MM.1S (cell line): ENCODE data around the gene PREB.

Experiments used
- DNase-seq: peaks from one replicate; pipeline ENCODE4 v3.0.0-alpha.2; 2015
- H2AFZ ChIP-seq: fragments of 300-600 bp; sonication (generic); 2 replicates; pipeline ENCODE4 v1.6.0; 2016; ENCODE audit warnings: antibody characterized with exemption, low read length
- H3F3A ChIP-seq: fragments of 300-600 bp; sonication (generic); 2 replicates; pipeline ENCODE4 v1.6.1; 2016; ENCODE audit warnings: mild to moderate bottlenecking, antibody characterized with exemption, low read length, moderate library complexity, mixed read lengths; ENCODE audit not compliant: insufficient read depth
- H3K27ac ChIP-seq: fragments of 300-600 bp; sonication (generic); 2 replicates; pipeline ENCODE4 v1.5.1; 2016; ENCODE audit warnings: mild to moderate bottlenecking, low read length
- H3K27me3 ChIP-seq: fragments of 300-600 bp; sonication (generic); replicated peaks from 2 replicates; pipeline ENCODE4 v1.6.0; 2016; ENCODE audit warnings: low read length; ENCODE audit not compliant: insufficient read depth
- H3K36me3 ChIP-seq: fragments of 300-600 bp; sonication (generic); replicated peaks from 2 replicates; pipeline ENCODE4 v1.6.1; 2016; ENCODE audit warnings: mild to moderate bottlenecking, low read length, mixed read lengths; ENCODE audit not compliant: insufficient read depth
- H3K4me1 ChIP-seq: fragments of 300-600 bp; sonication (generic); 2 replicates; pipeline ENCODE4 v1.6.1; 2016; ENCODE audit warnings: low read length, mixed read lengths
- H3K4me2 ChIP-seq: fragments of 300-600 bp; sonication (generic); 2 replicates; pipeline ENCODE4 v1.6.0; 2016; ENCODE audit warnings: low read depth, low read length
- H3K4me3 ChIP-seq: fragments of 300-600 bp; sonication (generic); 2 replicates; pipeline ENCODE4 v1.5.1; 2016; ENCODE audit warnings: low read length, mixed read lengths
- H3K79me2 ChIP-seq: fragments of 300-600 bp; sonication (generic); 2 replicates; pipeline ENCODE4 v1.6.1; 2016; ENCODE audit warnings: mixed run types, low read length, mixed read lengths
- H3K9ac ChIP-seq: fragments of 300-600 bp; sonication (generic); 2 replicates; pipeline ENCODE4 v1.6.1; 2016; ENCODE audit warnings: low read length, mixed read lengths
- H3K9me2 ChIP-seq: fragments of 300-600 bp; sonication (generic); replicated peaks from 2 replicates; pipeline ENCODE4 v1.6.1; 2016; ENCODE audit warnings: mild to moderate bottlenecking, low read length, mixed read lengths; ENCODE audit not compliant: insufficient read depth
- H3K9me3 ChIP-seq: fragments of 300-600 bp; sonication (generic); replicated peaks from 2 replicates; pipeline ENCODE4 v1.6.1; 2016; ENCODE audit warnings: mild to moderate bottlenecking, low read length, mixed read lengths; ENCODE audit not compliant: insufficient read depth
- H4K20me1 ChIP-seq: fragments of 300-600 bp; sonication (generic); 2 replicates; pipeline ENCODE4 v1.6.1; 2016; ENCODE audit warnings: mild to moderate bottlenecking, low read length, moderate library complexity, mixed read lengths; ENCODE audit not compliant: insufficient read depth
- CTCF ChIP-seq: fragments of 300-600 bp; sonication (generic); IDR thresholded peaks from 2 replicates; pipeline ENCODE4 v1.5.1; 2016; ENCODE audit warnings: antibody characterized with exemption, low read length, mixed read lengths
- EZH2 ChIP-seq: fragments of 300-600 bp; sonication (generic); optimal IDR thresholded peaks from 2 replicates; pipeline ENCODE3; 2017; ENCODE audit warnings: low read depth, mild to moderate bottlenecking, antibody characterized with exemption, low read length, mixed read lengths
- EZH2phosphoT487 ChIP-seq: fragments of 300-600 bp; sonication (generic); IDR thresholded peaks from 2 replicates; pipeline ENCODE4 v1.6.1; 2018; ENCODE audit warnings: antibody characterized with exemption, low read length

Gene PREB

GRCh38 chr2:27109083-27109482, 25.4 kb downstream of the PREB start:
- Histone ChIP-seq H3K9ac (no peak overlapping the region), H3K4me3 (no peak overlapping the region), H3F3A (0 out of 2 replicates have a peak, but pooled peaks cover 4% of the 10 kb centered on the region), H2AFZ (no peak overlapping the region), H3K4me2 (no peak overlapping the region), H3K36me3 (no peaks in the 10 kb centered on the region), H3K4me1 (peaks cover 9% of the 10 kb centered on the region), H3K27me3 (no peaks in the 10 kb centered on the region), H3K9me3 (no peaks in the 10 kb centered on the region), H4K20me1 (no peaks in the 10 kb centered on the region), H3K9me2 (no peaks in the 10 kb centered on the region), H3K27ac (no peak overlapping the region), H3K79me2 (no peaks in the 10 kb centered on the region)
- DNase-seq = no peak
- no peak for TF ChIP-seq EZH2
- no peak for TF ChIP-seq CTCF
- TF ChIP-seq EZH2phosphoT487 = no peak

- Histone ChIP-seq H3K4me3 (no peak overlapping the region), H3F3A (0 out of 2 replicates have a peak, but pooled peaks cover 4% of the 10 kb centered on the region), H3K9ac (no peak overlapping the region), H2AFZ (no peak overlapping the region), H3K79me2 (no peaks in the 10 kb centered on the region), H3K9me3 (no peaks in the 10 kb centered on the region), H4K20me1 (no peaks in the 10 kb centered on the region), H3K4me2 (no peak overlapping the region), H3K27me3 (no peaks in the 10 kb centered on the region), H3K4me1 (peaks cover 9% of the 10 kb centered on the region), H3K36me3 (no peaks in the 10 kb centered on the region), H3K27ac (no peak overlapping the region), H3K9me2 (no peaks in the 10 kb centered on the region)
- no peak for DNase-seq
- TF ChIP-seq EZH2 = no peak
- TF ChIP-seq CTCF = no peak
- TF ChIP-seq EZH2phosphoT487 = no peak
These were observed 26.2 kb downstream of the PREB start for GRCh38 chr2:27108221-27108620.

- no peaks in the 10 kb centered on the region for H3K27me3 ChIP-seq
- H3K79me2 ChIP-seq = no peaks in the 10 kb centered on the region
- H3F3A ChIP-seq = 0 out of 2 replicates have a peak, but pooled peaks cover 4% of the 10 kb centered on the region
- DNase-seq = no peak
- no peaks in the 10 kb centered on the region for H3K9me3 ChIP-seq
- no peak overlapping the region; the same call in 1 of the 2 replicates for H3K4me2 ChIP-seq
- no peak overlapping the region for H2AFZ ChIP-seq
- no peak overlapping the region for H3K4me3 ChIP-seq
- H3K27ac ChIP-seq = no peak overlapping the region
- H3K9me2 ChIP-seq = no peaks in the 10 kb centered on the region
- TF ChIP-seq EZH2phosphoT487 = no peak
- TF ChIP-seq EZH2 = no peak
- TF ChIP-seq CTCF = no peak
- H3K36me3 ChIP-seq = no peaks in the 10 kb centered on the region
- peaks cover 9% of the 10 kb centered on the region for H3K4me1 ChIP-seq
- H3K9ac ChIP-seq = no peak overlapping the region
- no peaks in the 10 kb centered on the region for H4K20me1 ChIP-seq
These were observed 28.5 kb downstream of the PREB start for GRCh38 chr2:27105981-27106380.
